Endothelial cell of umbilical vein (primary cell): ENCODE measurements around the gene SCD. TPM values are rescaled to one million over a fixed set of nuclear protein-coding genes. Genes with fewer than 3 reads are reported as not detected.
"Not testable (repeated sequence)": the region's sequence is repeated elsewhere in the genome, so short reads cannot be mapped to it uniquely, and the experiment has no call there.

Experiments
- BruUV-seq: library from RNA; stranded (reverse); fragments of 400-500 nt; replicated peaks from 2 replicates; lab custom pipeline; 2021; lab: Mats Ljungman, UMichigan
- CTCF ChIA-PET: fragments of 300-600, 350-600 bp; sonication (Branson Sonifier 250); formaldehyde crosslinking; loops from one replicate; lab custom pipeline; 2021; ENCODE audit warnings: antibody characterized with exemption, inconsistent platforms; lab: Charles Lee
- POLR2A ChIA-PET: fragments of 300-600, 350-600 bp; sonication (Branson Sonifier 250); formaldehyde crosslinking; loops from one replicate; lab custom pipeline; 2021; ENCODE audit warnings: antibody characterized with exemption, inconsistent platforms; lab: Charles Lee
- DNase-seq: peaks from one replicate; pipeline ENCODE4 v3.0.0-alpha.2; 2011; ENCODE audit warnings: low read depth, low spot score
- FAIRE-seq: peaks from 2 replicates; lab custom pipeline; 2011; peaks lifted over from hg19 to GRCh38; lab: Jason Lieb, UNC
- H2AFZ ChIP-seq: 2 replicates; pipeline ENCODE4 v1.6.0; 2012; ENCODE audit warnings: low read depth, low read length, control low read depth, inconsistent platforms
- H3K27ac ChIP-seq: 2 replicates; pipeline ENCODE4 v1.5.1; 2011; ENCODE audit warnings: low read depth, mild to moderate bottlenecking, control low read depth, low read length, moderate library complexity; ENCODE audit not compliant: insufficient read depth
- H3K27me3 ChIP-seq, 2 experiments: 2 replicates each; pipeline versions ENCODE4 v1.6.0 to v1.6.1; 2011; ENCODE audit warnings: low read length in 2 of 2, mixed read lengths in 1 of 2; ENCODE audit not compliant: control insufficient read depth in 2 of 2, insufficient read depth in 2 of 2
- H3K36me3 ChIP-seq, 2 experiments: 2 replicates in 1 of 2; 3 replicates in 1 of 2; pipeline ENCODE4 v1.5.1; 2011; ENCODE audit warnings: low read length in 2 of 2, mild to moderate bottlenecking in 1 of 2, moderate library complexity in 1 of 2; ENCODE audit not compliant: control insufficient read depth in 2 of 2, insufficient read depth in 2 of 2; ENCODE audit errors: extremely low read depth in 1 of 2
- H3K4me1 ChIP-seq: 3 replicates; pipeline ENCODE4 v1.5.1; 2011; ENCODE audit warnings: mild to moderate bottlenecking, low read length; ENCODE audit not compliant: control insufficient read depth, insufficient read depth; ENCODE audit errors: extremely low read depth
- H3K4me2 ChIP-seq: 2 replicates; pipeline ENCODE4 v1.6.1; 2011; ENCODE audit warnings: low read length, control low read depth, mixed read lengths; ENCODE audit not compliant: insufficient read depth
- H3K4me3 ChIP-seq, 3 experiments: fragments of 200-600 bp in 1 of 3; sonication (generic), shearing (Covaris generic) in 1 of 3; replicated peaks in 1 of 3; 2 replicates each; pipeline ENCODE4 v1.5.1; 2011 to 2016; ENCODE audit warnings: control low read depth in 3 of 3, low read length in 3 of 3, mild to moderate bottlenecking in 2 of 3, inconsistent platforms in 1 of 3, low read depth in 1 of 3, moderate library complexity in 1 of 3; ENCODE audit not compliant: insufficient read depth in 1 of 3
- H3K79me2 ChIP-seq: 2 replicates; pipeline ENCODE4 v1.6.0; 2012; ENCODE audit warnings: low read length, inconsistent platforms; ENCODE audit not compliant: control insufficient read depth, insufficient read depth
- H3K9ac ChIP-seq: replicated peaks from 2 replicates; pipeline ENCODE3; 2011; ENCODE audit warnings: low read length, control low read depth; ENCODE audit not compliant: insufficient read depth; ENCODE audit errors: extremely low read depth
- H3K9me1 ChIP-seq: replicated peaks from 3 replicates; pipeline ENCODE4 v1.6.0; 2011; ENCODE audit warnings: mild to moderate bottlenecking, low read length; ENCODE audit not compliant: control insufficient read depth, insufficient read depth; ENCODE audit errors: extremely low read depth
- H3K9me3 ChIP-seq: replicated peaks from 2 replicates; pipeline ENCODE4 v1.5.1; 2012; ENCODE audit warnings: low read length, inconsistent platforms; ENCODE audit not compliant: control insufficient read depth, insufficient read depth
- H4K20me1 ChIP-seq: replicated peaks from 2 replicates; pipeline ENCODE3; 2011; ENCODE audit warnings: mild to moderate bottlenecking, low read length; ENCODE audit not compliant: control insufficient read depth, insufficient read depth; ENCODE audit errors: extremely low read depth
- CTCF ChIP-seq, 2 donors: IDR thresholded peaks; 1 replicate in 1 of 2; 2 replicates in 1 of 2; pipeline ENCODE4 v1.5.1; 2011; ENCODE audit warnings: low read length in 2 of 2, mild to moderate bottlenecking in 2 of 2, moderate library complexity in 2 of 2, control low read depth in 1 of 2, inconsistent platforms in 1 of 2, low read depth in 1 of 2; ENCODE audit not compliant: insufficient read depth in 1 of 2; ENCODE audit errors: extremely low read depth in 1 of 2
- EZH2 ChIP-seq: IDR thresholded peaks from 2 replicates; pipeline ENCODE4 v1.6.1; 2012; ENCODE audit warnings: borderline replicate concordance, low read depth, mild to moderate bottlenecking, moderate library complexity, low read length, inconsistent platforms; ENCODE audit not compliant: severe bottlenecking
- FOS ChIP-seq: IDR thresholded peaks from 2 replicates; pipeline ENCODE4 v1.6.1; 2011; ENCODE audit warnings: mild to moderate bottlenecking, low read length, moderate library complexity, borderline replicate concordance; ENCODE audit not compliant: insufficient read depth
- GATA2 ChIP-seq: IDR thresholded peaks from 2 replicates; pipeline ENCODE4 v1.7.0; 2011; ENCODE audit warnings: low read depth, mild to moderate bottlenecking, moderate library complexity, mixed read lengths, low read length; ENCODE audit not compliant: insufficient read length, insufficient read depth
- JUN ChIP-seq: IDR thresholded peaks from 2 replicates; pipeline ENCODE4 v1.6.1; 2011; ENCODE audit warnings: borderline replicate concordance, low read depth; ENCODE audit not compliant: insufficient read length, insufficient read depth
- MYC ChIP-seq: IDR thresholded peaks from one replicate; pipeline ENCODE4 v1.6.1; 2011; ENCODE audit warnings: mild to moderate bottlenecking, low read depth, low read length
- POLR2A ChIP-seq: IDR thresholded peaks from 2 replicates; pipeline ENCODE4 v1.6.1; 2012; ENCODE audit warnings: low read depth, mild to moderate bottlenecking, control low read depth, low read length
- POLR2AphosphoS5 ChIP-seq: IDR thresholded peaks from 2 replicates; pipeline ENCODE4 v1.6.1; 2012; ENCODE audit warnings: low read depth, mild to moderate bottlenecking, control low read depth, low read length, moderate library complexity; ENCODE audit not compliant: insufficient read depth
- dilution Hi-C: fragments of 300-500 bp; cut with MboI; formaldehyde crosslinking; loops from one replicate; pipeline ENCODE4 v1.15.0; 2019; ENCODE audit warnings: low sequenced_read_pairs; ENCODE audit not compliant: extremely low pct_ligation_motif_present
- intact Hi-C: fragments of 100-400 bp; cut with micrococcal nuclease; formaldehyde crosslinking; loops from one replicate; pipeline ENCODE4 v1.10.0; 2022
- polyA plus RNA-seq, 4 experiments: library from polyadenylated mRNA; depleted of rRNA in 3 of 4; stranded (reverse) in 3 of 4; unstranded in 1 of 4; fragments of >200 nt; gene quantifications; 2 replicates each; pipeline versions ENCODE4 v1.2.1 to v1.2.3, GENCODE V29; 2011 to 2012; ENCODE audit warnings: missing spikeins in 1 of 4
- total RNA-seq: library from RNA; stranded (reverse); gene quantifications from 2 replicates; pipeline ENCODE4 v1.2.3, GENCODE V29; 2021
- TF ChIP-seq, protein P1 (sequence below): IDR thresholded peaks from 2 replicates; pipeline ENCODE4 v1.6.1; 2011; ENCODE audit not compliant: insufficient read depth, insufficient read length

SCD gene
- total and polyA plus RNA-seq, 2 donors (not counting 3 experiments of a cell fraction or from before 2014, with no cell fraction given): 258 to 426 TPM

DNA sequence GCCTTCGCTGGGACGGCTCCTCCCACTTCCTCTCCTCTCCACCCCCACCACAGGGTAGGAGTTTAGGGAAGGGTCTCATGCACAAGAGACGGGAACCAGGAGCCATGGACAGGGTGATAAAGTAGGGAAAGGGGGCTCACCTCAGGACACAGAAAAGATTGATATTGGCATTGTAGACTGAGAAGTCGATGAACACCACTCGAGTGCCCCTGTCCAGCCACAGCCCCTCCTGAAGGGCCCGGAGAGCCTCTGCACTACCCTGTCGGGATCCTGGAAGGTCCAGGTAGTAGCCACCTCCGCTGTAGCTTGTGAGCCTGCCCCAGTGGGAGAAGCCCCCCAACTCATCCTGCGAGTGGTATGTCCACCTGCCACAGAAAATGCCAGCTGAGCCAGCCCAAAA, 49.8 kb upstream of the SCD start:
- no peak overlapping the region for H3K27ac ChIP-seq
- TF ChIP-seq POLR2AphosphoS5 (no peak), POLR2A (no peak), EZH2 (no peak), JUN (no peak), GATA2 (no peak), FOS (no peak), CTCF (IDR thresholded peaks at IDR 0.05; ENCODE audit: extremely low read depth in 1 of 2, insufficient read depth in 1 of 2, low read depth in 1 of 2, low read length in 2 of 2) (no peak), MYC (no peak)
- TF ChIP-seq, protein P1, sequence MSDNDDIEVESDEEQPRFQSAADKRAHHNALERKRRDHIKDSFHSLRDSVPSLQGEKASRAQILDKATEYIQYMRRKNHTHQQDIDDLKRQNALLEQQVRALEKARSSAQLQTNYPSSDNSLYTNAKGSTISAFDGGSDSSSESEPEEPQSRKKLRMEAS: no peak
- no peaks in the 10 kb centered on the region for H3K9me3 ChIP-seq
- dilution Hi-C loops: no loop called here
- H3K79me2 ChIP-seq: no peaks in the 10 kb centered on the region
- FAIRE-seq (no peak), DNase-seq (no peak)
- H3K36me3 ChIP-seq: no peaks in the 10 kb centered on the region
- CTCF ChIA-PET: interaction anchor here (1.4 kb wide), 1 partner anchor 74 kb away, joined by 3 read pairs; no protein-coding TSS in a partner anchor
- intact Hi-C loops: no loop called here
- BruUV-seq: no TSS peak
- no peaks in the 10 kb centered on the region for H4K20me1 ChIP-seq
- H3K9me1 ChIP-seq: no peaks in the 10 kb centered on the region
- no peak overlapping the region for H3K4me3 ChIP-seq
- H3K4me2 ChIP-seq: no peak overlapping the region
- H2AFZ ChIP-seq: no peak overlapping the region
- no peak overlapping the region for H3K9ac ChIP-seq
- H3K4me1 ChIP-seq: no peaks in the 10 kb centered on the region
- H3K27me3 ChIP-seq: peaks cover 10 to 11% of the 10 kb centered on the region in 2 experiments
- POLR2A ChIA-PET: no interaction called here

- dilution Hi-C loops, H3K79me2 ChIP-seq, DNase-seq, CTCF ChIA-PET, FAIRE-seq, intact Hi-C loops, H2AFZ ChIP-seq, H3K36me3 ChIP-seq, H3K27ac ChIP-seq, H3K4me1 ChIP-seq, H3K4me2 ChIP-seq, H3K9me3 ChIP-seq, POLR2A ChIA-PET, H4K20me1 ChIP-seq, H3K9me1 ChIP-seq, BruUV-seq, H3K9ac ChIP-seq, H3K4me3 ChIP-seq: not testable (repeated sequence)
- peaks cover 8 to 13% of the 10 kb centered on the region in 2 experiments for H3K27me3 ChIP-seq
Observed at GRCh38 chr10:100301123-100301522, 45.9 kb upstream of the SCD start.
